Measurements from ENCODE around the gene KCNT1.

Gene KCNT1

DNA sequence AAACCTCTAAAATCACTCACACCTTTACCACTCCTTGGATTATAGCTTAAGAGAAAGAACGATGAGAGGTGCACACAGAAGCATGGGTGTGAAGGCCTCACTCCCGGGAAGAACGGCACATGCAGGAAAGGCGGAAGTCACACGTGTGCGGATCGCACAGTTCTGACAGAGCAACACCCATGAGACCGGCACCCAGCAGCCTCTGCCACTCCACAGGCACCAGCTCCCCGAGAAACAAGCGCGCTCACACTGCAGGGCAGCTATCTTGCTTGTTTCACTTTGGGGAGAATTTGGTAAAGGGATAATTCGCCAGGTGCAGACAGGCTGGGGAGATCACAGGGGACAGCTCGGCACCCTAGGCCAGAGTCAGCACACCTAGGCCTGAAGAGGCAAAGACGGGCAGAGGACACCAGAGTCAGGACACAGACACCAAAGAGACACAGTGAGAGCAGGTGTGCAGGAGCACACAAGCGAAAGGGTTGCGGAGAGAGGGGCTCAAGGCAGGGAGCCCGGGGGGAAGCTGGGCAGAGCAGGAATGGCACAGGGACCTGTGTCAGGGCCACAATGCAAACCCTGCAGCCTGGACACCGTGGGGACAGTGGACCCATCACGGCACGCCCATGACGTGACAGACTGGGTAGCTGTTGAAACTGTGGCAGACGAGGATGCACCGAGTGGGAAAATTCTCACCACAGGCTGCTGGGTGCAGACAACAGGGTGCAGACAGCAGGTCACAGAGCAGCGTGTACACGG, 123.6 kb downstream of the KCNT1 start:
- DNase-seq = no peak

DNA sequence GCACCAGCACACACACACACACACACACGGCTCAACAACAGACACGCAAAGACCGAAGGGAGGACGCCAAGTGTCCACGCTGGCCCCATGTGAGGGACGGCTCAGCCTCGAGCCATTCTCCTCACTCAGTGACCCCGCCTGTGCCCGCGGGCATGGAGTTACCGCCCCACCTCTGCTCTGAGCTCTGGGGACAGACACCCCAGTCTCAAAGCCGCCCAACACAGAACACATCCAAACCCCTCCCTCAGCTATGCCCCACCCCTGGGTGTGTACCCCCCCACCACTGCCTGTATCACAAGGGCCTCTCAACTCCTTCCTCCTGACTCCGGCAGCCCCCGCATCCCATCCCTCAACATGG, 124.2 kb downstream of the KCNT1 start:
- no peak for DNase-seq

GRCh38 chr9:135827301-135827700, 125.3 kb downstream of the KCNT1 start:
- no peak for DNase-seq

DNA sequence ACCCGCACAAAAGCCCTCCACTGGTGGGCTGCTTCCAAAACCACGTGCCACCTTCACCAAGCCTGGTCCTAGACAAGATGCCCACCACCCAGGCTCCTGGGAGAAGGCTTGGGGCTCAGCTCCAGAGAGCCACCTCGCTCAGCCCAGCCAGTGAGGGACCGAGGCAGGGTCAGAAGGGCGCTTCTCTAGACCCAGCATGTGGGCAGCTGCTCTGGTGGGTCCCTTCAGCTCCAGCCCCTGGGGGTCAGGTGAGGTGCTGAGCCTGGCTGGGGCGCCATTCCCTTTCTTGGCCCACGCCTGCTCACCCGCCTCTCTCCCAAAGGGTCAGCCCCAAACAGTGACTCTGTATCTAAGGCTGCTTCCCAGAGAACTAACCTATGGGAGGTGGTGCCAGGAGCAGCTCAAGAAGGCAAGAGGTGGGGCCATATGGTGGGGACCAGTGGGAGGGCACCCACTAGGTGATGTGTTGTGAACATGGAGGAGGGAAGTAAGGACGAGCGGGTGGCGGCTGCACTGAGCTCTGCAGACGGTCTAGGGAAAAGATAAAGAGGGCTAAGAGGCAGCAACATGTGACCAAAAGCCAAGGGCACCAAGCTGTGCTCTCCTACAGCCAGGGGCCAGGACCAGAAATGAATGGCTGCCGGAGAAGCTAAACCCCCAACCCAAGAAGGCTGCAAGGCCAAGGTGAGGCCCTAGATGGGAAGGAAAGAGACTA, 126.0 kb downstream of the KCNT1 start:
- DNase-seq = no peak

DNA sequence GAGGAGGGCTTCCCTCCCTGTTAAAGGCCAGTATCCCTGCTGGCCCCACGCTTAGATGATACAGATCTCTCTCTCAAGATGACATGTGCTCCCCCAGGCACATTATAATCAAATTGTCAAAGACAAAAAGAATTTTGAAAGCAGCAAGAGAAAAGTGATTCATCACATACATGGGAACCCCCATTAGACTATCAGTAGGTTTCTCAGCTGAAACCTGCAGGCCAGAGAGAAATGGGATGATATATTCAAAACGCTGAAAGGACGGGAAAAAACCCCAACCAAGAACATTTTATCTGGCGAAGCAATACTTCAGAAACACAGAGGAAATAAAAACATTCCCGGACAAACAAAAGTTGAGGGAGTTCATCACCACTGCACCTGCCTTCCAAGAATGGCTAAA, 126.7 kb downstream of the KCNT1 start:
- DNase-seq = no peak

DNA sequence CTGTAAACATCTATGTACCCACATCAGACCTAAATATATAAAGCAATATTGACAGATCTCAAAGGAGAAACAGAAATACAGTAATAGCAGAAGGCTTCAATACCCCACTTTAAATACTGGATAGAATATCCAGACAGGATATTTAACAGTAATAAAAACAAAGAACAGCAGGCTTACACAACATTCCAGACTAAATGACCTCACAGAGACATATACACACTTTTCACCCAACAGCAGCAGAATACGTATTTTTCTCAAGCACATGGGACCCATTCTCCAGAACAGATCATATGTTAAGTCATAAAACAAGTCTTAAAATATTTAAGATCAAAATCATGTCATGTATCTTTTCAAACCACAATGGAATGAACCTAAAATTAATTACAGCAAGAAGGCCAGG, 128.5 kb downstream of the KCNT1 start:
- no peak for DNase-seq

- DNase-seq = no peak
Observed at GRCh38 chr9:135833864-135834263, 131.9 kb downstream of the KCNT1 start.

- no peak for DNase-seq
Observed at GRCh38 chr9:135835131-135835530, 133.1 kb downstream of the KCNT1 start.

DNA sequence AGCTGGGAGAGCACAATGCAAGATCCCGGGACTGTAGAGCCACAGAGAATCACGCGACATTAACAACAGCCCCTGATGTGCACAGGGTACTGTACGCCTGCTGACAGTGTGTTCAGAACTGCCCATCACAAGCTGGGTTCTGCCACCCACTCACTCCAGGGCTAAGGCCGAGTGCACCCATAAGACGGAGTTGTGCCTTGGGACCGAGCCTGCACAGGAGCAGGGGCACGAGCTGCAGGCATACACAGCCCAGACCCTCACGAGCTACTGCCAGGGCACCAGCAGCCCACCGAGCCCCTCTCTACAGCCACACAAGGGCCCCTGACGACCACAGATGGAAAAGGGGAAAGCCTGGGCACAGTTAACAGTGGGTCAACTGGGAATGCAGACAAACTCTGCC, 137.5 kb downstream of the KCNT1 start:
- no peak for DNase-seq

DNA sequence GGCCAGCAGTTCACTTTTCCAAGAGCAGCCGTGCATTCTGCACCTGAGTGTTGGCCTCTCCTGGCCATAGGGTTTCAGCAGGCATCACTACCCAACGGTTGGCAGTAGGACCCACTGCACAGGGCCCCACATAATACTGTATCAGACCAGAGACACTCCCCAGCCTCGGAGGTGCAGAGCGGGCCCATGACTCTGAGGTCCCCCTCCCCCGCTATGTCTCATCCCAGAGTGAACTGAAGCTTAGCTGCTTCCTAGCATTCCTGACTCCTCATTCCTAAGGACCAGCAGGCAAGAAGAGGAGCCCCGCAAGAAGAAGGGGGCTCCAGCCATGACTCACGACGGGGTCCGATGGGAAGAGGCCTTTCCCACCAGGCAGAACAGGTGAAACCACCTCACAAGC, 138.1 kb downstream of the KCNT1 start:
- no peak for DNase-seq

- no peak for DNase-seq
Observed at GRCh38 chr9:135840539-135840938, 138.6 kb downstream of the KCNT1 start.
